HepG2 (cell line): ENCODE measurements around the gene DHRS1. TPM values are rescaled to one million over a fixed set of nuclear protein-coding genes. Genes with fewer than 3 reads are reported as not detected.
A peak's percentile ranks its signal among the peaks of the same experiment; 100 is the strongest.

Source experiments
- BCLAF1 ChIP-seq: fragments of 450-650 bp; IDR thresholded peaks from 2 replicates; pipeline ENCODE4 v1.6.1; 2017; ENCODE audit warnings: mild to moderate bottlenecking
- CHD2 ChIP-seq: IDR thresholded peaks from 2 replicates; pipeline ENCODE4 v1.6.1; 2011; ENCODE audit warnings: low read depth, low read length, improper control_type of control experiment
- GPBP1L1 ChIP-seq: sonication (generic); formaldehyde crosslinking; IDR thresholded peaks from 2 replicates; pipeline ENCODE4 v1.5.0; 2020; ENCODE audit warnings: mild to moderate bottlenecking, missing genetic modification reagents
- HNF1B ChIP-seq: sonication (generic); formaldehyde crosslinking; IDR thresholded peaks from 2 replicates; pipeline ENCODE4 v1.5.1; 2020; ENCODE audit warnings: mild to moderate bottlenecking, moderate library complexity, missing genetic modification reagents
- MYPOP ChIP-seq: sonication (generic); formaldehyde crosslinking; IDR thresholded peaks from 2 replicates; pipeline ENCODE4 v1.8.1; 2023; ENCODE audit warnings: mild to moderate bottlenecking, moderate library complexity, missing genetic modification reagents
- NKX3-1 ChIP-seq: sonication (generic); formaldehyde crosslinking; IDR thresholded peaks from 2 replicates; pipeline ENCODE4 v1.5.0; 2020; ENCODE audit warnings: missing genetic modification reagents
- RELA ChIP-seq: sonication (generic); formaldehyde crosslinking; IDR thresholded peaks from 2 replicates; pipeline ENCODE4 v1.4.0; 2020; ENCODE audit warnings: missing genetic modification reagents
- RFX1 ChIP-seq: fragments of 450-650 bp; IDR thresholded peaks from 2 replicates; pipeline ENCODE4 v1.6.1; 2017
- SKI ChIP-seq: fragments of 450-650 bp; IDR thresholded peaks from one replicate; pipeline ENCODE4 v1.6.1; 2018; ENCODE audit warnings: mild to moderate bottlenecking; ENCODE audit not compliant: partially characterized antibody
- ZNF205 ChIP-seq: IDR thresholded peaks from 2 replicates; pipeline ENCODE4 v1.6.1; 2018; ENCODE audit warnings: missing biosample characterization, missing genetic modification reagents
- ZNF713 ChIP-seq: sonication (generic); formaldehyde crosslinking; IDR thresholded peaks from 2 replicates; pipeline ENCODE4 v1.4.0; 2020; ENCODE audit warnings: mild to moderate bottlenecking, missing genetic modification reagents
- ZNF784 ChIP-seq: sonication (generic); formaldehyde crosslinking; IDR thresholded peaks from 2 replicates; pipeline ENCODE4 v1.5.1; 2020; ENCODE audit warnings: missing genetic modification reagents, mild to moderate bottlenecking, borderline replicate concordance
- polyA plus RNA-seq, 8 experiments: library from polyadenylated mRNA; depleted of rRNA in 3 of 8; stranded (reverse) in 7 of 8; unstranded in 1 of 8; fragments of >200 nt; fragmentation: Illumina TruSeq in 4 of 8; extraction: Trizol in 4 of 8; gene quantifications; 2 replicates each; pipeline versions ENCODE4 v1.2.1 to v1.2.3, GENCODE V29; 2011 to 2016; ENCODE audit warnings: low read depth in 4 of 8, missing spikeins in 1 of 8, mixed read lengths in 1 of 8; ENCODE audit not compliant: insufficient read depth in 1 of 8
- total RNA-seq, 5 experiments: library from RNA; depleted of rRNA; stranded (reverse); fragments of >200 nt; fragmentation: Illumina TruSeq; extraction: Trizol; gene quantifications; 2 replicates each; pipeline ENCODE4 v1.2.3, GENCODE V29; 2016; ENCODE audit warnings: low read depth in 1 of 5
- TF ChIP-seq, protein P1 (sequence below): sonication (generic); formaldehyde crosslinking; IDR thresholded peaks from 2 replicates; pipeline ENCODE4 v1.5.0; 2020; ENCODE audit warnings: missing genetic modification reagents
- TF ChIP-seq, protein P2 (sequence below): sonication (generic); formaldehyde crosslinking; conservative IDR thresholded peaks from 2 replicates; pipeline ENCODE4 v1.8.0; 2022; ENCODE audit warnings: low read depth, missing genetic modification reagents

DHRS1 gene
- total and polyA plus RNA-seq, 2 of the 13 experiments (the other 11 are each of a cell fraction or from before 2014, with no cell fraction given): 49.8 to 60.8 TPM

DNA sequence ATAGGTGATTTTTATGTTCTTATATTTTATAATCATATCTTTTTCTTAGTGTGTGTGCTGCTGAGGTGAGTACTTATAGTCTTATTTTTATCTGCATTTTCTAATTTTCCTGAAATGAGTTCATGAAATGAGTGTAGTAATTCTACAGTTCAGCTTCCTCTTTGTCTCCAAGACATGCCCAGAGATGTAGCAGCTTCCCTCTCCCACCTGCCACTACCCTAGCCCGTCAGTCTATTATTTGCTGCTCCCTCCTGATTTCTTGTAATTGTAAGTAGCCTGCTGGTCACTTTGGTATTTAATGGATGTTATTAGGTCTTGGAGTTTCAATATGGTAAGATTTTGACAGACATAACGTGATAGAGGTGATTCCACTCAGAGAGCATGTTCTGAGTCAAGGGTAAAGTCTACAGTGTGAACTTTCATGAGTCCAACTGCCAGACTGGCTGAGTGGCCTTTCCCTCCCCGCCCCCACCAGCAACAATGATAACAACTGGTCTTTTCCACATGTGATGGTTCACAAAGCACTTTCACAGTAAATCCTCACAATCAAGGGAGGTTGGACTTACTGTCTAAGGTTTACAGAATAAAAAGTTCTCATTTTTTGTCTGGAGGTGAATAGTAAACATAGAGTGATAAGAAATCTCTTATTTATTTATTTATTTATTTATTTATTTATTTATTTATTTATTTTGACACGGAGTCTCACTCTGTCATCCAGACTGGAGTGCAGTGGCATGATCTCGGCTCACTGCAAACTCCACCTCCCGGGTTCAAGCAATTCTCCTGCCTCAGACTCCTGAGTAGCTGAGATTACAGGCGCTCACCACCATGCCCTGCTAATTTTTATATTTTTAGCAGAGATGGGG, 44.4 kb upstream of the DHRS1 start (continued):
- TF ChIP-seq BCLAF1: no peak
- TF ChIP-seq ZNF713 (CRISPR knock-in tag): no peak
- TF ChIP-seq SKI: peak; percentile 81
- TF ChIP-seq RELA (CRISPR knock-in tag): no peak
- no peak for TF ChIP-seq RFX1
- TF ChIP-seq, protein P1, sequence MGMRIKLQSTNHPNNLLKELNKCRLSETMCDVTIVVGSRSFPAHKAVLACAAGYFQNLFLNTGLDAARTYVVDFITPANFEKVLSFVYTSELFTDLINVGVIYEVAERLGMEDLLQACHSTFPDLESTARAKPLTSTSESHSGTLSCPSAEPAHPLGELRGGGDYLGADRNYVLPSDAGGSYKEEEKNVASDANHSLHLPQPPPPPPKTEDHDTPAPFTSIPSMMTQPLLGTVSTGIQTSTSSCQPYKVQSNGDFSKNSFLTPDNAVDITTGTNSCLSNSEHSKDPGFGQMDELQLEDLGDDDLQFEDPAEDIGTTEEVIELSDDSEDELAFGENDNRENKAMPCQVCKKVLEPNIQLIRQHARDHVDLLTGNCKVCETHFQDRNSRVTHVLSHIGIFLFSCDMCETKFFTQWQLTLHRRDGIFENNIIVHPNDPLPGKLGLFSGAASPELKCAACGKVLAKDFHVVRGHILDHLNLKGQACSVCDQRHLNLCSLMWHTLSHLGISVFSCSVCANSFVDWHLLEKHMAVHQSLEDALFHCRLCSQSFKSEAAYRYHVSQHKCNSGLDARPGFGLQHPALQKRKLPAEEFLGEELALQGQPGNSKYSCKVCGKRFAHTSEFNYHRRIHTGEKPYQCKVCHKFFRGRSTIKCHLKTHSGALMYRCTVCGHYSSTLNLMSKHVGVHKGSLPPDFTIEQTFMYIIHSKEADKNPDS (CRISPR knock-in tag): no peak
- peak; percentile 60; the same call in 1 of the 2 replicates for TF ChIP-seq CHD2
- TF ChIP-seq NKX3-1 (CRISPR knock-in tag): no peak
- TF ChIP-seq ZNF205 (CRISPR knock-in tag): peak; percentile 37; the same call in 1 of the 2 replicates
- 0 out of 2 replicates have a peak, but pooled peaks have one; percentile 27 for TF ChIP-seq HNF1B (CRISPR knock-in tag)
- TF ChIP-seq ZNF784 (CRISPR knock-in tag): no peak
- no peak for TF ChIP-seq GPBP1L1 (CRISPR knock-in tag)
- TF ChIP-seq, protein P2, sequence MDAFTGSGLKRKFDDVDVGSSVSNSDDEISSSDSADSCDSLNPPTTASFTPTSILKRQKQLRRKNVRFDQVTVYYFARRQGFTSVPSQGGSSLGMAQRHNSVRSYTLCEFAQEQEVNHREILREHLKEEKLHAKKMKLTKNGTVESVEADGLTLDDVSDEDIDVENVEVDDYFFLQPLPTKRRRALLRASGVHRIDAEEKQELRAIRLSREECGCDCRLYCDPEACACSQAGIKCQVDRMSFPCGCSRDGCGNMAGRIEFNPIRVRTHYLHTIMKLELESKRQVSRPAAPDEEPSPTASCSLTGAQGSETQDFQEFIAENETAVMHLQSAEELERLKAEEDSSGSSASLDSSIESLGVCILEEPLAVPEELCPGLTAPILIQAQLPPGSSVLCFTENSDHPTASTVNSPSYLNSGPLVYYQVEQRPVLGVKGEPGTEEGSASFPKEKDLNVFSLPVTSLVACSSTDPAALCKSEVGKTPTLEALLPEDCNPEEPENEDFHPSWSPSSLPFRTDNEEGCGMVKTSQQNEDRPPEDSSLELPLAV (CRISPR knock-in tag): no peak
- no peak for TF ChIP-seq MYPOP
